ENCODE results near the gene UPK3A. TPM values are rescaled to one million over a fixed set of nuclear protein-coding genes. Genes with fewer than 3 reads are reported as not detected.

The UPK3A gene
- total RNA-seq, 1 donor: not detected

DNA sequence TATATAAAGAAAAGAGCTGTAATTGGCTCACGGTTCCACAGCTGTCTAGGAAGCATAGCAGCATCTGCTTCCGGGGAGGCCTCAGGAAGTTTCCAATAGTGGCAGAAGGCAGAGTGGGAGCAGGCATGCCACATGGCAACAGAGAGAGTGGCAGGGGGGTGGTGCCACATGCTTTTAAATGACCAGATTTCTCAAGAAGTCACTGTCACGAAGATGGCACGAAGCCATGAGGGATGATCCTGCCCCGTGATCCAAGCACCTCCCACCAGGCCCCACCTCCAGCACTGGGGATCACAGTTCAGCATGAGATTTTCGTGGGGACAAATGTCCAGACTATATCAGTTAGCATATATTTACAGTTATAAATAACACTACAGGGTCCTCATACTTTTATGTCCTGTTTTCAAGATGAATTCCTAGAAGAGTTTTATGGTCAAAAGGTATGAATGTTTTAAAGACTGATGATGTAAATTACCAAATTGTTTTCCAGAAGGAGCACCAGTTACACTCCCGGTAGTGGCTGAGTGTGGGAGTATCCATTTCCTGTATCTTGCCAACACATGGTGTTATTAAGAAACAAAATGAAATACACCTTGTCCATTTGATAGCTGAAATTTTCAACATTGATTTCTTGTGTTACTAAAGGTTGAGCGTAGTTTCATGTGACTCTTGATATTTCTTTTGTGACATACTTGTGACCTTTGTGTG is 44.2 kb downstream of the UPK3A start:
- H3K36me3 ChIP-seq (ENCODE audit: insufficient read depth, low read length): peaks cover 13% of the 10 kb centered on the region
- H2AFZ ChIP-seq (ENCODE audit: low read length): no peak overlapping the region
- no peaks in the 10 kb centered on the region for H3K27me3 ChIP-seq (ENCODE audit: insufficient read depth, low read length)
- H4K20me1 ChIP-seq (ENCODE audit: insufficient read depth, low read length): no peaks in the 10 kb centered on the region
- H3K9me3 ChIP-seq (ENCODE audit: low read depth, low read length): no peaks in the 10 kb centered on the region
- H3K27ac ChIP-seq (ENCODE audit: low read depth, low read length): no peak overlapping the region
- no peak for DNase-seq (ENCODE audit: insufficient read length, low spot score, missing footprints)
- no peak overlapping the region for H3K4me3 ChIP-seq (ENCODE audit: insufficient read depth, low read length)
- H3K4me2 ChIP-seq (ENCODE audit: insufficient read depth, low read length): no peak overlapping the region
- no peaks in the 10 kb centered on the region for H3K79me2 ChIP-seq (ENCODE audit: insufficient read depth, low read length)
- no peaks in the 10 kb centered on the region for H3K4me1 ChIP-seq (ENCODE audit: insufficient read depth, low read length)
- TF ChIP-seq, protein P1, sequence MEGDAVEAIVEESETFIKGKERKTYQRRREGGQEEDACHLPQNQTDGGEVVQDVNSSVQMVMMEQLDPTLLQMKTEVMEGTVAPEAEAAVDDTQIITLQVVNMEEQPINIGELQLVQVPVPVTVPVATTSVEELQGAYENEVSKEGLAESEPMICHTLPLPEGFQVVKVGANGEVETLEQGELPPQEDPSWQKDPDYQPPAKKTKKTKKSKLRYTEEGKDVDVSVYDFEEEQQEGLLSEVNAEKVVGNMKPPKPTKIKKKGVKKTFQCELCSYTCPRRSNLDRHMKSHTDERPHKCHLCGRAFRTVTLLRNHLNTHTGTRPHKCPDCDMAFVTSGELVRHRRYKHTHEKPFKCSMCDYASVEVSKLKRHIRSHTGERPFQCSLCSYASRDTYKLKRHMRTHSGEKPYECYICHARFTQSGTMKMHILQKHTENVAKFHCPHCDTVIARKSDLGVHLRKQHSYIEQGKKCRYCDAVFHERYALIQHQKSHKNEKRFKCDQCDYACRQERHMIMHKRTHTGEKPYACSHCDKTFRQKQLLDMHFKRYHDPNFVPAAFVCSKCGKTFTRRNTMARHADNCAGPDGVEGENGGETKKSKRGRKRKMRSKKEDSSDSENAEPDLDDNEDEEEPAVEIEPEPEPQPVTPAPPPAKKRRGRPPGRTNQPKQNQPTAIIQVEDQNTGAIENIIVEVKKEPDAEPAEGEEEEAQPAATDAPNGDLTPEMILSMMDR (IDR thresholded peaks at IDR 0.05; ENCODE audit: extremely low read depth, low read depth, low read length): no peak

DNA sequence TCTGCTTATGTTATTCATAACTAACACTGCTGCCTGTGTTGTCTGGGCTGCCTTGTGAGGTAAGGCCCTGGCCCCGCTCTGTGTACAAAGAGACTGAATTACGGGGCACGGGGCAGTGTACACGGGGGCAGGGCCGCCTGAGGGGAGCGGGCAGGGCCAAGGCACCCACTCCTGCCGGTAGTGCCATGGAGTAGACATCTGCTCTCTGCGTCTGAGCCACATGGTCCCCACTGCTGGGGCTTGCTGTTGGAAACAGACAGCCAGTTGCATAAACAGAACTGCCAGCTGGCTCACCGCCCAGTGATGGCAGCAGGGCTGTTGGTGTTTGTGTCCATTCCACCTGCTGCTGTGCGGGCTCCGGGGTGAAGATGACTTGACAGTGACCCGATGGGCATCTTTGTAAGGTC is 44.8 kb downstream of the UPK3A start:
- Histone ChIP-seq H3K27ac (ENCODE audit: low read depth, low read length) (no peak overlapping the region), H3K79me2 (ENCODE audit: insufficient read depth, low read length) (no peaks in the 10 kb centered on the region), H3K4me3 (ENCODE audit: insufficient read depth, low read length) (no peak overlapping the region), H4K20me1 (ENCODE audit: insufficient read depth, low read length) (no peaks in the 10 kb centered on the region), H3K4me1 (ENCODE audit: insufficient read depth, low read length) (no peaks in the 10 kb centered on the region), H3K9me3 (ENCODE audit: low read depth, low read length) (no peaks in the 10 kb centered on the region), H3K4me2 (ENCODE audit: insufficient read depth, low read length) (no peak overlapping the region), H3K27me3 (ENCODE audit: insufficient read depth, low read length) (no peaks in the 10 kb centered on the region), H2AFZ (ENCODE audit: low read length) (no peak overlapping the region), H3K36me3 (ENCODE audit: insufficient read depth, low read length) (peaks cover 11% of the 10 kb centered on the region)
- TF ChIP-seq, protein P1 (IDR thresholded peaks at IDR 0.05; ENCODE audit: extremely low read depth, low read depth, low read length): no peak
- DNase-seq (ENCODE audit: insufficient read length, low spot score, missing footprints): no peak

DNA sequence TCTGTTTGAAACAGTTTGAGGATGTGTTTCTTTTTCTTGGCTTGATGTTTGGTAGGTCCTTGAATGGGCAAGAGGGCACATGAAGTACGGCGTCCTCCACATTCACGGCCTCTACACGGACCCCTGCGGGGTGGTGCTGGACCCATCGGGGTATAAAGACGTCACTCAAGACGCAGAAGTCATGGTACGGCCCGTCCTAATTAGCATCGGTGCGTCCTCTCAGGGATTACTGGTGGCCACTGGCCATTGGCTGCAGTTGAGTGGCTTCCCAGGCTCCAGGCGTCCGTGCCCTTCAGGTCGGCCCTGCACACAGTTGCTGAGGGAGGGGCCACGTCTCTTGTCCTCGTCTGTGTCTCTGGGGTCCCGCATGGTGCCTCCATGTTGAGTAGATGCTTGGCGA is 45.8 kb downstream of the UPK3A start:
- no peak overlapping the region for H3K4me2 ChIP-seq (ENCODE audit: insufficient read depth, low read length)
- no peaks in the 10 kb centered on the region for H4K20me1 ChIP-seq (ENCODE audit: insufficient read depth, low read length)
- H3K27ac ChIP-seq (ENCODE audit: low read depth, low read length): no peak overlapping the region
- no peaks in the 10 kb centered on the region for H3K9me3 ChIP-seq (ENCODE audit: low read depth, low read length)
- TF ChIP-seq, protein P1 (IDR thresholded peaks at IDR 0.05; ENCODE audit: extremely low read depth, low read depth, low read length): no peak
- H3K27me3 ChIP-seq (ENCODE audit: insufficient read depth, low read length): no peaks in the 10 kb centered on the region
- DNase-seq (ENCODE audit: insufficient read length, low spot score, missing footprints): no peak
- H3K4me3 ChIP-seq (ENCODE audit: insufficient read depth, low read length): no peak overlapping the region
- no peak overlapping the region for H2AFZ ChIP-seq (ENCODE audit: low read length)
- H3K4me1 ChIP-seq (ENCODE audit: insufficient read depth, low read length): no peaks in the 10 kb centered on the region
- H3K79me2 ChIP-seq (ENCODE audit: insufficient read depth, low read length): no peaks in the 10 kb centered on the region
- H3K36me3 ChIP-seq (ENCODE audit: insufficient read depth, low read length): peaks cover 16% of the 10 kb centered on the region

DNA sequence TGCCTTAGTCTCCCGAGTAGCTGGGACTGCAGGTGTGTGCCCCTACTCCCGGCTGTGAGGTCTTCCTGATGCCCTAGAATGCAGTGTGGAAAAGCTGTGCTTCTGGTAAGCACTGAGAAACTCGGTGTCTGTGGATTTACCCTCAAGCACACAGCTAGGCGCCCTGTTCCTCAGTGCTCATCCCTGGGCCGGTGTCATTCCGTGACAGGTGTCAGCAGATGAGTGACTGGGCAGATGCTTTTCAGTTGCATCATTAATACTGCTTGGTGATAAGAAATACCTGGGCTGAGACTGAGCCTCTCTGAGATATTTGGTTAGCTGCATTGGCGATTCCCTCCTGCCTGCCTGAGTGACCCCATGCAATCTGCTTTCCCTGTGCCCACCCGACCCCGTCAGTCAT is 46.7 kb downstream of the UPK3A start:
- Histone ChIP-seq H3K79me2 (ENCODE audit: insufficient read depth, low read length) (no peaks in the 10 kb centered on the region), H3K27ac (ENCODE audit: low read depth, low read length) (no peak overlapping the region), H3K27me3 (ENCODE audit: insufficient read depth, low read length) (no peaks in the 10 kb centered on the region), H2AFZ (ENCODE audit: low read length) (no peak overlapping the region), H3K4me3 (ENCODE audit: insufficient read depth, low read length) (no peak overlapping the region), H4K20me1 (ENCODE audit: insufficient read depth, low read length) (no peaks in the 10 kb centered on the region), H3K36me3 (ENCODE audit: insufficient read depth, low read length) (peaks cover 25% of the 10 kb centered on the region), H3K4me2 (ENCODE audit: insufficient read depth, low read length) (no peak overlapping the region), H3K4me1 (ENCODE audit: insufficient read depth, low read length) (no peaks in the 10 kb centered on the region), H3K9me3 (ENCODE audit: low read depth, low read length) (no peaks in the 10 kb centered on the region)
- no peak for DNase-seq (ENCODE audit: insufficient read length, low spot score, missing footprints)
- TF ChIP-seq, protein P1 (IDR thresholded peaks at IDR 0.05; ENCODE audit: extremely low read depth, low read depth, low read length): no peak

All from osteoblast (primary cell).